ENCODE results near the gene LMO7. TPM values are rescaled to one million over a fixed set of nuclear protein-coding genes. Genes with fewer than 3 reads are reported as not detected.

LMO7 gene
- total and polyA plus RNA-seq, 8 donors = 17.1 to 214 (median 72.4) TPM

- no peak overlapping the region for H3K27ac ChIP-seq
- no peak overlapping the region for H3K4me3 ChIP-seq
- no peaks in the 10 kb centered on the region for H3K9me3 ChIP-seq
- H3K4me1 ChIP-seq = peaks cover 7 to 44% (median 20%) of the 10 kb centered on the region in 4 donors
- peaks cover 0 to 18% (median 16%) of the 10 kb centered on the region in 4 donors for H3K36me3 ChIP-seq
- intact Hi-C loops (cut with DNase I; ENCODE audit: low total_unique reads) = no loop called here
- no peak for TF ChIP-seq POLR2A (IDR thresholded peaks at IDR 0.05)
- no peak for TF ChIP-seq POLR2AphosphoS5 (IDR thresholded peaks at IDR 0.05)
- no peak for TF ChIP-seq EP300 (IDR thresholded peaks at IDR 0.05)
- no peak for TF ChIP-seq CTCF (IDR thresholded peaks at IDR 0.05)
- no peak for DNase-seq
- whole genome bisulfite sequencing, 5 donors = 40 to 61% (median 56%) methylated on average over 5 of the region's 5 CpGs
- H3K27me3 ChIP-seq = no peaks in the 10 kb centered on the region
These were observed 175.2 kb downstream of the LMO7 start for GRCh38 chr13:75811361-75811760.

- TF ChIP-seq POLR2A (IDR thresholded peaks at IDR 0.05) (no peak), EP300 (IDR thresholded peaks at IDR 0.05) (no peak), POLR2AphosphoS5 (IDR thresholded peaks at IDR 0.05) (no peak), CTCF (IDR thresholded peaks at IDR 0.05) (no peak)
These were observed 175.7 kb downstream of the LMO7 start for GRCh38 chr13:75811841-75812240.

GRCh38 chr13:75812751-75813181 is 176.6 kb downstream of the LMO7 start:
- H3K4me3 ChIP-seq = no peak overlapping the region
- H3K4me1 ChIP-seq = peaks cover 7 to 44% (median 20%) of the 10 kb centered on the region in 4 donors
- DNase-seq = peak; percentile 36 to 38
- H3K36me3 ChIP-seq = peaks cover 0 to 5% (median 4%) of the 10 kb centered on the region in 4 donors
- intact Hi-C loops (cut with DNase I; ENCODE audit: low total_unique reads) = no loop called here
- H3K27ac ChIP-seq = peak overlapping the region in 4 of 5 donors; percentile 21 to 63 (median 40)
- no peaks in the 10 kb centered on the region for H3K9me3 ChIP-seq
- no peaks in the 10 kb centered on the region for H3K27me3 ChIP-seq
- no peak for TF ChIP-seq CTCF (IDR thresholded peaks at IDR 0.05)
- TF ChIP-seq POLR2A (IDR thresholded peaks at IDR 0.05) = no peak
- TF ChIP-seq POLR2AphosphoS5 (IDR thresholded peaks at IDR 0.05) = peak in 1 of 3 donors; percentile 27
- 26 to 58% (median 29%) methylated on average over 6 of the region's 6 CpGs for WGBS, 5 donors

More at GRCh38 chr13:75811841-75812240, 175.7 kb downstream of the LMO7 start:
- no peak overlapping the region for H3K27ac ChIP-seq
- no peaks in the 10 kb centered on the region for H3K9me3 ChIP-seq
- no peaks in the 10 kb centered on the region for H3K27me3 ChIP-seq
- intact Hi-C loops (cut with DNase I; ENCODE audit: low total_unique reads) = no loop called here
- no peak for DNase-seq
- H3K4me1 ChIP-seq = peaks cover 7 to 44% (median 20%) of the 10 kb centered on the region in 4 donors
- 54 to 79% (median 74%) methylated on average over 1 of the region's 1 CpG for WGBS, 5 donors
- H3K36me3 ChIP-seq = peaks cover 0 to 13% (median 11%) of the 10 kb centered on the region in 4 donors
- H3K4me3 ChIP-seq = no peak overlapping the region

- H3K27me3 ChIP-seq = no peaks in the 10 kb centered on the region
- intact Hi-C loops (cut with DNase I; ENCODE audit: low total_unique reads) = no loop called here
- H3K36me3 ChIP-seq = peaks cover 0 to 5% (median 4%) of the 10 kb centered on the region in 4 donors
- no peak for DNase-seq
- no peak for TF ChIP-seq CTCF (IDR thresholded peaks at IDR 0.05)
- TF ChIP-seq EP300 (IDR thresholded peaks at IDR 0.05) = no peak
- no peak for TF ChIP-seq POLR2AphosphoS5 (IDR thresholded peaks at IDR 0.05)
- no peak for TF ChIP-seq POLR2A (IDR thresholded peaks at IDR 0.05)
- no peak overlapping the region for H3K4me3 ChIP-seq
- peaks cover 7 to 44% (median 20%) of the 10 kb centered on the region in 4 donors for H3K4me1 ChIP-seq
- WGBS, 5 donors = 50 to 74% (median 66%) methylated on average over 3 of the region's 3 CpGs
- peak overlapping the region in 4 of 5 donors; percentile 14 to 54 (median 24) for H3K27ac ChIP-seq
- H3K9me3 ChIP-seq = no peaks in the 10 kb centered on the region
These were observed 177.2 kb downstream of the LMO7 start for GRCh38 chr13:75813323-75813722.

Measured in stomach (tissue), 9 donors.